Testis (tissue), 3 donors: ENCODE results near the gene PITRM1. TPM values are rescaled to one million over a fixed set of nuclear protein-coding genes. Genes with fewer than 3 reads are reported as not detected.

Experiments
- DNase-seq: peaks from one replicate; pipeline ENCODE4 v3.0.0-alpha.2; 2019
- H3K27ac ChIP-seq, 2 donors: fragments of 200-600 bp; sonication (generic); one replicate each; pipeline ENCODE4 v1.5.1; 2019
- H3K27me3 ChIP-seq: fragments of 200-600 bp; sonication (generic); one replicate; pipeline ENCODE4 v1.5.1; 2019
- H3K36me3 ChIP-seq: fragments of 200-600 bp; sonication (generic); one replicate; pipeline ENCODE4 v1.5.1; 2017; ENCODE audit warnings: low read depth; ENCODE audit errors: missing control alignments
- H3K4me1 ChIP-seq: fragments of 200-600 bp; sonication (generic); one replicate; pipeline ENCODE4 v1.5.1; 2019
- H3K4me3 ChIP-seq, 2 donors: fragments of 200-600 bp; sonication (generic); one replicate each; pipeline ENCODE4 v1.5.1; 2017 to 2019
- H3K9me3 ChIP-seq: fragments of 200-600 bp; sonication (generic); one replicate; pipeline ENCODE4 v1.5.1; 2017
- CTCF ChIP-seq, 3 experiments: fragments of 450-650 bp in 2 of 3; fragments of 200-600 bp in 1 of 3; sonication (generic) in 1 of 3; IDR thresholded peaks; one replicate each; pipeline ENCODE4 v1.5.1; 2016 to 2019; ENCODE audit warnings: antibody characterized with exemption in 3 of 3, mild to moderate bottlenecking in 2 of 3, moderate library complexity in 1 of 3
- POLR2A ChIP-seq: fragments of 450-650 bp; IDR thresholded peaks from one replicate; pipeline ENCODE4 v1.6.1; 2017; ENCODE audit warnings: antibody characterized with exemption, mild to moderate bottlenecking, moderate library complexity
- WGBS, 2 donors: methylation state at CpG; one replicate each; pipeline ENCODE4 v1.1.5; 2018; 5-methylcytosine and 5-hydroxymethylcytosine counted together
- intact Hi-C: fragments of 100-400 bp; cut with DNase I; formaldehyde crosslinking; loops from one replicate; pipeline ENCODE4 v1.15.1; 2023; ENCODE audit warnings: low total_unique reads
- polyA plus RNA-seq: library from polyadenylated mRNA; stranded (reverse); fragments of 350-450 nt; fragmentation: Illumina TruSeq; extraction: RNeasy Lipid Tissue Mini Kit (QIAGEN cat#74804); gene quantifications from one replicate; pipeline ENCODE4 v1.2.3, GENCODE V29; 2014; ENCODE audit warnings: low read depth, low replicate concordance; ENCODE audit not compliant: insufficient read depth
- total RNA-seq, 2 donors: library from RNA; depleted of rRNA; stranded (reverse); fragments of >200 nt; gene quantifications; one replicate each; pipeline ENCODE4 v1.2.3, GENCODE V29; 2016

PITRM1 gene
- total and polyA plus RNA-seq, 3 donors from 2014 or later = 109 to 162 (median 125) TPM

GRCh38 chr10:3203972-3204371 is 31.4 kb upstream of the PITRM1 start:
- intact Hi-C loops = no loop called here
- 26 to 39% methylated on average over 4 of the region's 4 CpGs for WGBS, 2 donors
- no peak overlapping the region for H3K27ac ChIP-seq
- DNase-seq = no peak
- no peaks in the 10 kb centered on the region for H3K36me3 ChIP-seq
- no peaks in the 10 kb centered on the region for H3K4me1 ChIP-seq
- no peak for TF ChIP-seq CTCF (IDR thresholded peaks at IDR 0.05)
- TF ChIP-seq POLR2A = no peak
- H3K9me3 ChIP-seq = no peaks in the 10 kb centered on the region
- no peaks in the 10 kb centered on the region for H3K27me3 ChIP-seq
- no peak overlapping the region for H3K4me3 ChIP-seq

DNA sequence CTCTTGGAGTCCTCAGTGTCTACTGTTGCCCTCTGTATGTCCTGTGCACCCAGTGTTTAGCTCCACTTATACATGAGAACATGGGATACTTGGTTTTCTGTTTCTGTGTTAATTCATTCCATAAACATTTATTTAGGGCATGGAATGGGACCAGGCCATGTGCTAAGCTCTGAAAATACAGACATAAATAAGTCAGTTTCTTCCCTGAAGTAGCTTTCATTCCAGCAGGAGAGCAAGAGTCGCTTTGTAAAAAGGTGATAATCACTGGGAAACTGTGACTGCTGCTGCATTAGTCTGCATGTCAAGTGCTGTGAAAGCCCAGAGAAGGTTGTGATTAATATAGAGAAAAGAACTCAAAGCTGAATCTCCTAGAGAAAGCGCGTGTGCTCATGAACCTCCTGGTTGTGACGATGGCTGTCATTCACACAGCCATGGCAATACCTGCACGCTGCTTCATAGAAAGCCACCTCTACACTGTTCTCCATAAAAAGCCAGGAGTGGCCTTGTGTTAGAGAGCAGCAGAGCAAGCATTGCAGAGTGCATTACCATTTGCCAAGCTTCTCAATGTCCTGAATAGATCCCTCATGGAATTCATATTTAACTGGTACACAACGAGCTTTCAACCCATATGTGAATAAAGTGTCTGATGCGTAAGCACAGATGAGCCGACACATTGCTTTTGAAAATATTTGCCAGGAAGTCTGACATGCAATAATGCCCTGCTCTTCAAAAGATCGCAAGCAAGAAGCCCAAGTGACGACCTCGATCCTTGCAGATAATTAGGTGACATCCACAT is 30.6 kb upstream of the PITRM1 start:
- intact Hi-C loops = no loop called here
- Histone ChIP-seq H3K9me3 (no peaks in the 10 kb centered on the region), H3K36me3 (no peaks in the 10 kb centered on the region), H3K4me3 (no peak overlapping the region), H3K4me1 (no peaks in the 10 kb centered on the region), H3K27me3 (no peaks in the 10 kb centered on the region), H3K27ac (no peak overlapping the region)
- 60 to 68% methylated on average over 11 of the region's 11 CpGs for WGBS, 2 donors
- no peak for TF ChIP-seq CTCF (IDR thresholded peaks at IDR 0.05)
- TF ChIP-seq POLR2A = no peak
- no peak for DNase-seq

- intact Hi-C loops = no loop called here
- H3K27me3 ChIP-seq = no peaks in the 10 kb centered on the region
- no peak for TF ChIP-seq CTCF (IDR thresholded peaks at IDR 0.05)
- no peak for TF ChIP-seq POLR2A
- no peaks in the 10 kb centered on the region for H3K9me3 ChIP-seq
- no peaks in the 10 kb centered on the region for H3K36me3 ChIP-seq
- no peak for DNase-seq
- 77% methylated on average over 8 of the region's 8 CpGs for WGBS, 2 donors
- H3K4me3 ChIP-seq = no peak overlapping the region
- no peak overlapping the region for H3K27ac ChIP-seq
- H3K4me1 ChIP-seq = peaks cover 2% of the 10 kb centered on the region
Measured at GRCh38 chr10:3201796-3202195, 29.2 kb upstream of the PITRM1 start.

GRCh38 chr10:3199488-3199887 is 26.9 kb upstream of the PITRM1 start:
- no peak overlapping the region for H3K4me3 ChIP-seq
- H3K9me3 ChIP-seq = no peaks in the 10 kb centered on the region
- TF ChIP-seq POLR2A = no peak
- TF ChIP-seq CTCF (IDR thresholded peaks at IDR 0.05) = no peak
- no peaks in the 10 kb centered on the region for H3K36me3 ChIP-seq
- peaks cover 5% of the 10 kb centered on the region for H3K4me1 ChIP-seq
- no peaks in the 10 kb centered on the region for H3K27me3 ChIP-seq
- no peak overlapping the region for H3K27ac ChIP-seq
- 83 to 94% methylated on average over 9 of the region's 9 CpGs for WGBS, 2 donors
- no peak for DNase-seq
- intact Hi-C loops = no loop called here

DNA sequence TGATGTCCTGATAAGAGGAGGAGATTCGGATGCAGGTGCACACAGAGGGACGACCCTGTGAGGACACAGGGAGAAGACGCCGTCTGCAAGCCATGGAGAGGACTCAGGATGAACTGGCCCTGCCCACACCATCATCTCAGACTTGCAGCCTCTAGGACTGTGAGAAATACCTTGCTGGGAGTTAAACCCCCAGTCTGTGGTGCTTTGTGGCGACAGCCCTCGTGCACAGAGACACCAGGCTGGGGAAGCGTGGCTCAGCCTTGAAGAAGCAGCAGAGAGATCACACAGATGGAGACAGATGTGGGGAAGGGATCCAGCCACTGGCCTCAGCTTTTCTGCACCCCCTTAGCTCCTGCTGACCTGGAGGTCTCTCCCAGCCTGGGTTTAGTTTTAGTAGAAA is 26.3 kb upstream of the PITRM1 start:
- no peak overlapping the region for H3K4me3 ChIP-seq
- no peaks in the 10 kb centered on the region for H3K9me3 ChIP-seq
- peaks cover 5% of the 10 kb centered on the region for H3K4me1 ChIP-seq
- H3K36me3 ChIP-seq = no peaks in the 10 kb centered on the region
- TF ChIP-seq CTCF (IDR thresholded peaks at IDR 0.05) = no peak
- TF ChIP-seq POLR2A = no peak
- intact Hi-C loops = no loop called here
- 93 to 97% methylated on average over 7 of the region's 7 CpGs for WGBS, 2 donors
- H3K27ac ChIP-seq = no peak overlapping the region
- DNase-seq = no peak
- H3K27me3 ChIP-seq = no peaks in the 10 kb centered on the region
